Endothelial cell of hepatic sinusoid (primary cell): Measurements from ENCODE around the gene HOXC10.

Source experiments
- in situ Hi-C: cut with HindIII; loops from 2 replicates; pipeline ENCODE4 v1.10.0; 2017; ENCODE audit warnings: low sequenced_read_pairs

The HOXC10 gene

DNA sequence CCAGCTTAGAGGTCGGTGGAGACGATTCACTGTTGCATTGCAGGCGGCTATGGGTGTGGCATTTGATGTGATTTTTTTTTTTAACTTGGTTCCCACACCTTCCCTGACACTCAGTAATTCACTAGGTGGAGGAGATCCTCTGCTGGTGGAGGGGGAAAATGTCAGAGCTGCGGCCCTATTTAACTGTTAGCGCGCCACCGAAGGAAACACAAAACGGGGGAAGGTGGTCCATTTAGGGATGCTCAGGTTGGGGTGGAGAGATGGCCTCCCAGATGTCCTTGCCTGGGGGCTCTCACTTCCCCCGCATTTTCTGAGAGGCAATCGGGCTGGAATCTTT lies 34.5 kb upstream of the HOXC10 start:
- in situ Hi-C loops: no loop called here

DNA sequence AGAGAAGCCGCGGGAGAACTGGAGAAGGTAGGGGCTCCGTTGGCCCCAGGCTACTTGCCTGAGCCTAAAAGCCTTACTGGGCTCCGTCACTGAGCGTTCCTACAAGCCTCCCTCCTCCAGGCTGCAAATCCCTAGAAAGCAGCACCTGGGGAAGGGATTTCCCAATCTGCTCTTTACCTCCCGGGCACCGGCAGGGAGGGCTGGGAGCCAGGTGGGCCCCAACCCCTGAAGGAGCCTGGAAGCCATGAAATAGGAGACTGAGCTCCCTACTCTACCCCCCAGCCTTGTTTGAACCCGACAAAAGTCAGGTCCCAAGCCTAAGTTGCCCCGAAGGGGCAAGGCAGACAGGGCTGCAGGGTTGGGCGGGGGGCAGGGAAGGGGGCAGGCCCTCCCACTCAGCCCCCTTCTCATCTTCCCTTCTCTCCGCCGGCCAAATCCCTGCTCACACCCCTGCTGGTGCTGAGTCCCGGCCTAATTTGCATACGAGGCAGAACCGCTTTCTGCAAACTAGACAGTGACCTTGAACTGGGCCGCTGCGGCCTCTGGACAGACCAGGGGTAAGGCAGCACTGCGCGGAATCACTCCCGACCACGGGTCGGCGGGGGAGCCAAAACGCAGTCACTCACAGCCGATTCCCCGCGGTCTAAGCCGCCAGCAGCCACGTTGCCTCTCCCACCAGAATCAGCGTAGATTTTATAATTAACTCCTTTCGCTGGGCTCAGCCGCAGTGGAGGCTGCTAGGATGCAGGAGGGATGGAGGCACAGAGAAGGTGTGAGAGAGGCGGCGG lies 34.0 kb upstream of the HOXC10 start:
- in situ Hi-C loops: no loop called here

DNA sequence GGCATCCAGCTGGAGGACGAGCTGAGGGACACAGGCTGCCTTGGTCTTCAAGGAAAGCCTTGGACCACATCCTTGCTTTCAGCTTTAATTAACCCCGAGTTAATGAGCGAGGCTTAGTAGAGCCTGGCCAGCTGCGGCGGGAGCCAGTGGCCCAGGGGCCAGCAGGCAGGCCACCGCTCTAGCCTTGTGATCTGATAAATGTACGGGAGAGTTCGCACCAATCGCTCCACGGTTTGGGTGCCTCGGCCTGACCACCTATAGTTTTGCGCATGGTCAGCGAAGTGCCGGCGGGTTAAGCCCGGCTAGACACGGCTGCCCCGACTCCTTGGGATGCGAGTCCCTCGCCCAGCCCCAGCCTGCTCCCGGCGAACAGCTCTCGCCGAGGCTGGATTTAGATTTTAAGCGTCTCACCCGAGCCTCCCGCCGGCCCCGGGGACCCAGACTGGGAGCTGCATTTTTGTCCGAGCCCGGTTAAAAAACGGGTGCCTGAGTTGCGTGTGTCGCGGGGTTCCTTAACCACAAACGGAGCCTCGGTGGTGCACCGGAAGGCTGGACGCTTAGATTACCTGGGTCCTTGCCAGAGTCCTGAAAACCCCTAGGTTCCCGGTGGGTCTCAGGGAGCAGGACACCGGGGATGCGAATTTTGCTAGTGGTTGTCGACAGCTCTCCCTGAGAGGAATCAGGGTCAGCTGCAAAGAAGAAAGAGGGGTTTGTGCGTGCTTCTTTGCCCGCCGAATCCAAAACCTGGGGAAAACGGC lies 33.2 kb upstream of the HOXC10 start:
- in situ Hi-C loops: no loop called here

DNA sequence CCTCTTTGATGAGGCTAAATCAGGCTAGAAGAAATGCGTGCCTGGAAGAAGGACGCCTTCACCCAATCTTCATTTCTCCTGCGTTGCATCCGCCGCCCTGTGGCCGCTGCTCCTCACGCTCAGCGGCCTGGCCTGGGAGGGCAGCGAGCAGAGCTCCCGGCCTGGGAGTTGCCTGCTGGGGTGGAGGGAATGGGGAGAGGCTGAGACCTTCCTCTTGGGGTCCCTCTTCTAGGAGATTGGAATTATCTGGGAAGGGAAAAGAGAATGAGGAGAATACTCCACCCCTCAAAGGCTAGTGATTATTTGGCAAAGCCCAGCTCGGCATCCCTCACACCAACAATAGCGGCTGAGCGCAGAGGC lies 32.6 kb upstream of the HOXC10 start:
- in situ Hi-C loops: no loop called here

DNA sequence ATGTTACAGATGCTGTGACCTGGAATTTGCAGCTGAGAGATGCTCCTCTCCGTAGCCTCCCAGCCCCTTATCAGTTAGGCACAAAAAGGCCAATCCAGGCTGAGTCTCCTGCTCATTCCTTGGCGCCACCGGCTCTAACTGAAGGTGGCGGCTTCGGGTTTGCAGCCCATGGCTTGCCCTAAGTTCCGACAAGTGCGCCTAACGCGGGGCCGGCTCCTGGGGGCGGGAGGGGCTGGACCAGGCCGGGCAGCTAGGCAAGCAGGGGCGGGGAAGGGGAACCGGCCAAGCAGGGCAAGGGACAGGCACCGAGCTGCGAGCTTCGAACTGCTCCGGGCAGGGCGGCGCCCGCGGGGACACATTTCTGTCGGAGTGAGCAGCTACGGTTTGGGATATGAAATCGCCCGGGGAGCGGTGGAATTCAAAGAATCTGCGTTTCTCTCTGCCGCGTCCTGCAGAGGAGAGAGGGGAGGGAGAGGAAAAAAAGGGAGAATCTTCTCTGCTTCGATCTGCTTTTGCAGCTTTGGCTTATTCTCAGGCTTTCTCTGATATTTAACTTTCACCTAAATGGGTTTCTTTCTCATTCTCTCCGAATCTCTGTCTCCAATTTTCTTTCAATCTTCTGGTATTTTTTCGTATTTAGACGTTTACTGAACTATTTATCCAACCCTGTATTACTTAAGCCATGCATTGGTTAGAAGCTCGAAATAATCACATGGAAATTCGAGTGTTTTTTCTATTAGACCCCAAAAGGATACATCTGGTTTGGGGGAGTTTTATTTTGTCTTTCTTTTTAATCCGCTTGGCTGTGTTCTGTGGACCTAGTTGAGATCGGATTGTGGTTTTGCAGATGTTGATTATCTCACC lies 31.8 kb upstream of the HOXC10 start:
- in situ Hi-C loops: no loop called here

DNA sequence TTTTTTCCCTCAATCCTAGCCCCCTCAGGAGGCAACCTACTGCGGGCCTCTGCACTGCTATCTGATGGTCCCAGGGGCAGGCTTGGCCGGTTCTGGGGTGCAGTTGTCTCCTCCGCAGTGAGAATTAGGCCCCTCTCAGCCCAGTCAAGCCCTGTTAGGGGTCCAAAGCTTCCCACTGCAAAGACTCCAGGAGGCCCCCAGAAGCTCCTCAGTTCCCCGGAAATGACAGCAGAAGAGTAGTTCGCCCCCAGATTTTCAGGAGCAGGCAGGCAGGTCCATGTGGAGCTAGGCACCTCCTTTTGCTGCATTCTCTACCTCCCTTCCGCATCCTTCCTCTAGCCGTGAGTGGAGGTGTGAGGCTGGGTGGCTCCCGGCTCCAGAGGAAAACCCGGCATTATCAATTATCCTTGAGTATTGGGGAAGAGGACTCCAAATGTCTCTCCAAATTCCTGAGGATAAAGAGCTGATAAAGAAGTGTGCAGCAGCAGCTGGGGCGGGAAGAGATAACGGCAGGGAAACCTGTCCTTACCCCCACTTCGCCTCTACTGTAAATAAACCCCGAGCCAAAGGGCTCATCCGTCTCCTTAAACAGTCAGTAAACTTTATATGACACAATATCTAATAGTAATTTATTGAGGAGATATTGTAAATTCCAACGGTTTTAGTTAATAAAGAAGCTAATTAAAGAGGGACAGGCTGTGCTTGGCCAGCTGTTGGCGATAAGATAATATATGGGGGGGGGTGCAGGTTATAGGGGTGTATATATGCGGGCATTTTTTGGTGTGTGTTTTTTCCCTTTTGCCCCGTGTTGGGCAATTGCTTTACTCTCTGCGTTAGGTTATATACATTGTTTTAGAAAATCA lies 30.9 kb upstream of the HOXC10 start:
- in situ Hi-C loops: no loop called here

DNA sequence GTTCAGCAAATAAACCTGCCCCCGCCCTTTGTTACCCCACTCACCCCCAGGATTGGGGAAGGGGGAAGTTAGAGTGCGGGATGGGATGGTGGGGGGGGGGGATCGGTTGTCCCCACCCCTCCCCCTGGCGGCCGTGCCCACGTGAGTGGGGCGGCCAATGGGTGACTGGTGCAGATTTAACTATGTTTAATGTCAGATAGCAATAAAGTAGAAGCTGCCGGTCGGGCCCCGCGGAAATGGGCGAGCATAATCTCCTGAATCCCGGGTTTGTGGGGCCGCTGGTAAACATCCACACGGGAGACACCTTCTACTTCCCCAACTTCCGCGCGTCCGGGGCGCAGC lies 30.3 kb upstream of the HOXC10 start, which contains the start of gene HOXC12:
HOXC12 (plus strand) TSS at position 210 of the 342 bp plus-strand sequence; CDS start at position 237, 27 bp downstream.
- in situ Hi-C loops: no loop called here

DNA sequence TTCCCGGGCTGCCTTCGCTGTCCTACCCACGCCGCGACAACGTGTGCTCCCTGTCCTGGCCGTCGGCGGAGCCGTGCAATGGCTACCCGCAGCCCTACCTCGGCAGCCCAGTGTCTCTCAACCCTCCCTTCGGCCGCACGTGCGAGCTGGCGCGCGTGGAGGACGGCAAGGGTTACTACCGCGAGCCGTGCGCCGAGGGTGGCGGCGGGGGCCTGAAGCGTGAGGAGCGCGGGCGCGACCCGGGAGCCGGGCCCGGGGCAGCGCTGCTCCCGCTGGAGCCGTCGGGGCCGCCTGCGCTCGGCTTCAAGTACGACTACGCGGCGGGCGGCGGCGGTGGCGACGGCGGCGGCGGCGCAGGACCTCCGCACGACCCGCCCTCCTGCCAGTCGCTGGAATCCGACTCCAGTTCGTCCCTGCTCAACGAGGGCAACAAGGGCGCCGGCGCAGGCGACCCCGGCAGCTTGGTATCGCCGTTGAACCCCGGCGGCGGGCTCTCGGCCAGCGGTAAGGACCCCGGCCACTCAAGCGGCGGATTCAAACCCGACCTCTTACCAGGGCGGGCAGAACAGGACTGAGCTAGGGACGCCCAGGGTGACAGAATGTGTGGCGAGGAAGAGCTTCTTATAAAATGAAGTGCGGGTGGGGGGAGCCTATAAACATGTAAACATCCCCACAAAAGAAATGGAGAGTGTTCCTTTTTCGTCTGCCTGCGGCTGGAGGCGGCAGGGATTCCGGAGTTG lies 29.7 kb upstream of the HOXC10 start:
- in situ Hi-C loops: no loop called here

DNA sequence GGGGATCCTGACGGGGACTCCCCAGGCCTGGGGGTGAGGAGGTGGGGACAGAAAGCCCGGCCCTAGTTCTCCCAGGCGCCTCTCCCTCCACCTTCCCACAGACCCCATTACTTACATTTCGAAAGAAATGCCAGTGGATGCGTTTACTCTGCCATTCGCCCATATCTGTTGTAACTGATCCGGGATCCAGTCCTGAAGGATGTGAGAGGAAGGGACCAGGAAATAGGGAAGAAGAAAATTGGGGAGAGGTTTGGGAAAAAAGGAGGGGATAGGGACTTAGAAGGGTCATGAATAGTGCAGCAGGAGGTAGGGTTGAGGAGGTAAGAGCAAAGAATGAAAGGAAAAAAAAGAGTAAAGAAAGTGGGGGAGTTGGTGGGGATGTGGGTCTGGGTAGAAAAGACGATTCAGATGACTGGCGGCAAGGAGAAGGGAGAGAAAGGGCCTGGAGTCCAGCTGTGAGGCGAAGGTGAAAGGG lies 29.1 kb upstream of the HOXC10 start:
- in situ Hi-C loops: no loop called here

DNA sequence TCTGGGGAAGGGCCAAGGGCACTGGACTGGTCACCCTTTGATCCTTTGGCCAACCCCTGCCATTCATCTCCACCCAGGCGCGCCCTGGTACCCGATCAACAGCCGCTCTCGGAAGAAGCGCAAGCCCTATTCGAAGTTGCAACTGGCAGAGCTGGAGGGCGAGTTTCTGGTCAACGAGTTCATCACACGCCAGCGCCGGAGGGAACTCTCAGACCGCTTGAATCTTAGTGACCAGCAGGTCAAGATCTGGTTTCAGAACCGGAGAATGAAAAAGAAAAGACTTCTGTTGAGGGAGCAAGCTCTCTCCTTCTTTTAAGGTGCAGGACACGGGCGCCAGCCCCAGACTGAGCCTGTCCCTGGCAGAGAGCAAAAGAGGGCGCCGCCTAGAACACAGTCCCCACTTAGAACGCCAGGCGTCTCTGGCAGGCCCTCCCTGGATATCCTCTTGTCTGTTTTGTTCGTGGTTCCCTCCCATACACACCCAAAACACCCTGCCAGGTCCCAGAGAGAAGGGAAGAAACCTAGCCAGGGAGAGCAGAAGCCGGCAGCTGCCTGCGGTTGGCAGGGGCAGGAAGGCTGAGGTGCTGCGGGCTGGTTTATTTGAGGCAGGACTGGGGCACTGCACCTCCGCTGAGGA lies 28.6 kb upstream of the HOXC10 start:
- in situ Hi-C loops: no loop called here

DNA sequence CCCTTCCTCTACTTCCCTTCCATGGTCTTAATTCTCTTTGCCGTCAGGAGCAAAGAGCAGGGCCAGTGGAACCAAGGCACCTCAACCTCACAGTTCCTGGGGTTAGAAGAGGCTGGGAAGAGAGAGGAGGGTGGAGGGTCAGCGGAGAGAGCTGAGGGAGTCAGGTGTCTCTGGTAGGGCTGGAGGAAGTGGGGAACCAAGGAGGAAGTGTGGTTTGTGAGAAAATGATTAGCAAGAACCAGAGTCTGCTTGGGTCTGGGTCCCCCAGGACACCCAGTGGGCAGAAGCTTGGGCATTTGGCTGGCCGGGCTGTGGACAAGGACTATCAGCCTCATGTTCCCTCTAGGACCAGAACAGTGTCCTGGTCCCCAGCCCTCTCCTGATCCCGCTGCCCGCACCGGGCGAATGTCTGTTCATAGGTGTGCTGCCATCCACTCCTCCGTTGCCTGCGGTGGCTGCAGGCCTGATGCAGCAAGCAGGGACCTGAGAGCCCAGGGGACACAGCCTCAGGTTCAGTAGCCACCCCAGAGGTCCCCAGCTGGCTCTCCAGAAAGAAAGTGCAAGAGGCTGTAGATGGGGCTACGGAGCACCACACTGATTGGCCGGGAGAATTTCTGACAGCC lies 27.9 kb upstream of the HOXC10 start:
- in situ Hi-C loops: no loop called here

DNA sequence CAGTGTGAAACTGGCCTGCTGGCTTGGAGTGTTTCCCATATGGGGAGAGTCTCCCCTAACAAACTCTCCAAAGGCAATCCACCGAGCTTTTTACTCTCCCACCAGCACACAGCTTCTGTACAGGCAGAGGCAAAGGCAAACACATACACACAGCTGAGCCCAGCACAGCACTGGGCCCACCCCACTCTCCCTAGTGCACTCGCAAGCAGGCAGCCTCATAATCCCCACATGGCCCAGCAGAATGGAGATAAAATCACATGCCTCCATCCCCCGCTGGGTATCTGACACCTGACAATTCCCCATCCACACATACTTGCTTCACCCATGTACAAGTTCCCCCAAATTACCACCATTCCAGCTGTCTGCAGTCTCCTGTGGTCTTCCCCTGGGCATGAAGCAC lies 26.8 kb upstream of the HOXC10 start:
- in situ Hi-C loops: no loop called here

DNA sequence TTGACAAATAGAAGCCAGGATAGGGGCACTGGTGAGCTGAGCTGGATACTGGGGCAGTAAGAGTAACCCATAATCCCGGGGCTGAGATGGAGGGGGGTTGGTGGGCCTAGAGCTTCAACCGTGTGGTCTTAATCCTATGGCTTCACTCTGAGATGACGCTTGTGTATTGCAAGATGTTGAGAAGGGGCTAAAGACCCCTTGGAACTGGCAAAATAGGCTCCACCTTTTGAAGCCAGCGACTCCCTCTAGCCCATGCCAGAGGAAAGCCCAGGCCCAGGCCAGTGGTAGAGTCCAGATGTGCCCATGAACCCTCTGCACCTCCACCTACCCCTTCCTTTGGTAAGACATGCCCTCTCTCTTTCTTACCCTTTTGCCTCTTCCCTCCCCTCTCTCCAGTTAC lies 25.6 kb upstream of the HOXC10 start:
- in situ Hi-C loops: no loop called here

DNA sequence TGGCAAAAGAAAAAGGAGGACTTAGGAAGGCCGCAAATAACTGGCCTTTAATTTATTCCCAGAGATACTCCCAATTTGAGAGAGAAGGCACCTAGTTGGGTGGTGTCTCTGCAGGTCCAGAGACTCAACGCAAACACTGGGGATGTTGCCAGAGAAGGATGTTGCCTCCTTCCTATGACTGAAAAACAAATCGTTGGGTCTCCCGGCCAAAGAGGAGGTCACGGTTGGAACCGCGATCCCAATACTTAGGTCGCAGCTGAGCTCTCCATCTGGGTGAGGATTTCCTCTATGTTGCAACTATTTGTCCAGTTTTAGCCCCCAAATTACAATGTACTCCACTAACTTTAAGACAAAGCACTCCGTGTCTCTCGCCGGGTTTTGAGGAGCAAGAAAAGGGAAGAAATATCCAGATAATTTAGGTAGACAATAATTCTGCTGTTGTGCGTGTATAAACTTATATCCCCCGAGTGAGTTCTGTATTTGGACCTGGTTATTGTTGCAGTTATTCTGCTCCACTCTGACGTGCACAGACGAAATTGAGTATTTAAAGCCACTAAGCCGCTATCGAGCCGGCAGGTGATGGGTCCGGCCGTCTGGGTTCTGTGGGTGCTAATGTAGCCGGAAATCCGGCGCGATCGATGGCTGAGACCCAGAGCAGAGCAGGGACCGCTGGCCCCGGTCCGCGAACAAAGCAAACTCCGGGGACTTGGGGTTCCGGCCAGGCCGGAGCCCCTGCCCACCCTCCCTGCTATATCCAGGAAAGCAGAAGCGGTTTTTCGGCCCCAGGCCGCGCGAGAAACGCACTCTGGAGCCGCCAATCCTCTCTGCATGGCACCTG lies 24.5 kb upstream of the HOXC10 start:
- in situ Hi-C loops: no loop called here

DNA sequence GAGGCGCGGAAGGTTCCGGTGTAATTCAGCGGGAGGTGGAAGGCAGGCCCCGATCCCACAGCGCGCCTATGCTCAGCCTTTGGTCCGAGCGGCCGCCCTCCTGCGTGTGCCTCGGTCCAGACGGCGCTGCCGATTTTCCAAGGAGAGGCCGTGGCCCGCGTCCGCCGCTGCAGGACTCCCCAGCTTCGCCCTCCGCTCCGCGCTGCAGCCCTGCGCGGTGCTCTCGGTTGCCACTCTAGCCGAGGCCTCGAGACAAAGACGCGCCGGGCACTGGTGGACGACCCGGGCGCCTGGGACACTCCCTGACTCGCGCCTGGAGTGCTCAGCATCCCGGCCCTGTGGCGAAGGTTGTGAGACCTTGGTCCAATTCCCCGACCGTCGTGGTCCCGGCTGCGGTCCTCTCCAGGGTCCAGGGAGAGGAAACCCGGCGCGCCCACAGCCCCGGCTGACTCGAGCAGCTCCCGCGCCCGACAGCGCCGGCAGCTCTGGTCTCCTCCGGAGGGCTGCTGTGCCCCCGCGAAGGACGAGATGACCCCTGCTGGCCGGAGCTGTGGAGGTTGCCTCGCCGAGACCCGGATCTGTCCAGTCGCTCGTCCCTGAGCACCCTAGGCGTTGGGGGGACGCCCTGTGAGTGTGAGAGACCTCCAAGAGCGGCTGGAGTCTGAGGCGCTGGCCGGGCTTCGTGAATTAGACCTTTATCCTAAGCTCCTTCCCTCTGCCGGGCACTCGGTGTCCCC lies 23.8 kb upstream of the HOXC10 start:
- in situ Hi-C loops: no loop called here

DNA sequence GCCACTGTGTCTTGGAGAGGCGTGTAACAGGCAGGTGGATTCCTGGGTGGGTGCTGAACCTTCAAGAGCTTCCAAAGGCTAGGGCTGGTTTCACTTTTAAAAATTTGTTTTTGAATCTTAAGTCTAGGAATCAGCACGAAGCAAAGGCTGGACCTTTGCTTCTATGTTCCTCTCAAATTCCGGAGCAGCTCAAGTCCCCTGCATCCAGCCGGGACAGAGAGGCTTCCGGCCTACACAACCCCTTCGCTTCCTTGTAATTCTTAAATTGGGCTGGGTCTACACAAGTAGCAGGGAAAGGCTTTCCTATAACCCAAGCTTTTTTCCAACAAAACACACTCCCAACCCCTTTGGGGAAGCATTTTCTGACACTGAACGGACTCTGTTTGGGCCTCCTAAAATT lies 21.9 kb upstream of the HOXC10 start:
- in situ Hi-C loops: no loop called here
